NT2/D1 (cell line): ENCODE data around the gene CDH4.
"Not testable (repeated sequence)": the region's sequence is repeated elsewhere in the genome, so short reads cannot be mapped to it uniquely, and the experiment has no call there.

ENCODE experiments used
- SUZ12 ChIP-seq: IDR thresholded peaks from 2 replicates; pipeline ENCODE4 v1.6.1; 2011; ENCODE audit not compliant: insufficient read length, insufficient read depth; ENCODE audit errors: extremely low read depth
- YY1 ChIP-seq: IDR thresholded peaks from 2 replicates; pipeline ENCODE4 v1.6.1; 2011; ENCODE audit not compliant: insufficient read length, insufficient read depth

DNA sequence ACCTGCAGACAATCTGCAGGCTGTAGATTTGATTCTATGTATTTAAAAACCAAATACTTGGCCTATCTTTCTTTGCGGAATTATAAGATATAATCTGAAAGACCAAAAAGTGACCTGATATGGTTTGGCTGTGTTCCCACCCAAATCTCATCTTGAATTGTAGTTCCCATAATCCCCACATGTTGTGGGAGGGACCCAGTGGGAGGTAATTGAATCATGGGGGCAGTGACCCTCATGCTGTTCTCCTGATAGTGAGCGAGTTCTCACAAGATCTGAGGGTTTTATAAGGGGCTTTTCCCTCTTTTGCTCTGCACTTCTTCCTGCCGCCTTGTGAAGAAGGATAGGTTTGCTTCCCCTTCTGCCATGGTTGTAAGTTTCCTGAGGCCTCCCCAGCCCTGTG is 201.6 kb downstream of the CDH4 start:
- not testable (repeated sequence) for TF ChIP-seq SUZ12, YY1
